NCI-H1930 (cell line): ENCODE data around the gene FGF9.

Source experiments
- DNase-seq, 2 experiments: peaks; one replicate each; lab custom pipeline; 2025; lab: John Stamatoyannopoulos, UW

FGF9 gene

GRCh38 chr13:21674490-21675009 is 3.7 kb downstream of the FGF9 start:
- DNase-seq = peak in 1 of 2 experiments; percentile 36

GRCh38 chr13:21675095-21675991 is 4.5 kb downstream of the FGF9 start:
- peak; percentile 59 to 65 for DNase-seq

GRCh38 chr13:21676611-21677021 is 5.7 kb downstream of the FGF9 start:
- DNase-seq = peak in 1 of 2 experiments; percentile 20

- DNase-seq = no peak
Measured at GRCh38 chr13:21677075-21677623, 6.3 kb downstream of the FGF9 start.

GRCh38 chr13:21683034-21683733 is 12.3 kb downstream of the FGF9 start:
- DNase-seq = no peak

GRCh38 chr13:21684576-21684975 is 13.7 kb downstream of the FGF9 start:
- DNase-seq = no peak

- no peak for DNase-seq
Measured at GRCh38 chr13:21685485-21686064, 14.7 kb downstream of the FGF9 start.

- DNase-seq = no peak
Measured at GRCh38 chr13:21686751-21687391, 16.0 kb downstream of the FGF9 start.

GRCh38 chr13:21688056-21688455 is 17.2 kb downstream of the FGF9 start:
- no peak for DNase-seq

GRCh38 chr13:21689097-21689496 is 18.2 kb downstream of the FGF9 start:
- DNase-seq = no peak

GRCh38 chr13:21690955-21691354 is 20.1 kb downstream of the FGF9 start:
- no peak for DNase-seq

- DNase-seq = no peak
Measured at GRCh38 chr13:21691500-21691899, 20.6 kb downstream of the FGF9 start.

- no peak for DNase-seq
Measured at GRCh38 chr13:21691928-21692327, 21.1 kb downstream of the FGF9 start.

- no peak for DNase-seq
Measured at GRCh38 chr13:21694831-21695230, 24.0 kb downstream of the FGF9 start.

- no peak for DNase-seq
Measured at GRCh38 chr13:21695546-21695945, 24.7 kb downstream of the FGF9 start.

- peak in 1 of 2 experiments; percentile 50 for DNase-seq
Measured at GRCh38 chr13:21696865-21697448, 26.1 kb downstream of the FGF9 start.

- DNase-seq = no peak
Measured at GRCh38 chr13:21698817-21699679, 28.2 kb downstream of the FGF9 start.

GRCh38 chr13:21701460-21701859 is 30.6 kb downstream of the FGF9 start:
- no peak for DNase-seq

GRCh38 chr13:21703846-21704245 is 33.0 kb downstream of the FGF9 start:
- DNase-seq = peak in 1 of 2 experiments; percentile 50

- no peak for DNase-seq
Measured at GRCh38 chr13:21707586-21707985, 36.7 kb downstream of the FGF9 start.
